ENCODE data around the gene RNF166.

Gene RNF166

GRCh38 chr16:88649924-88650748, 56.1 kb downstream of the RNF166 start:
- peak; percentile 47 for DNase-seq

DNA sequence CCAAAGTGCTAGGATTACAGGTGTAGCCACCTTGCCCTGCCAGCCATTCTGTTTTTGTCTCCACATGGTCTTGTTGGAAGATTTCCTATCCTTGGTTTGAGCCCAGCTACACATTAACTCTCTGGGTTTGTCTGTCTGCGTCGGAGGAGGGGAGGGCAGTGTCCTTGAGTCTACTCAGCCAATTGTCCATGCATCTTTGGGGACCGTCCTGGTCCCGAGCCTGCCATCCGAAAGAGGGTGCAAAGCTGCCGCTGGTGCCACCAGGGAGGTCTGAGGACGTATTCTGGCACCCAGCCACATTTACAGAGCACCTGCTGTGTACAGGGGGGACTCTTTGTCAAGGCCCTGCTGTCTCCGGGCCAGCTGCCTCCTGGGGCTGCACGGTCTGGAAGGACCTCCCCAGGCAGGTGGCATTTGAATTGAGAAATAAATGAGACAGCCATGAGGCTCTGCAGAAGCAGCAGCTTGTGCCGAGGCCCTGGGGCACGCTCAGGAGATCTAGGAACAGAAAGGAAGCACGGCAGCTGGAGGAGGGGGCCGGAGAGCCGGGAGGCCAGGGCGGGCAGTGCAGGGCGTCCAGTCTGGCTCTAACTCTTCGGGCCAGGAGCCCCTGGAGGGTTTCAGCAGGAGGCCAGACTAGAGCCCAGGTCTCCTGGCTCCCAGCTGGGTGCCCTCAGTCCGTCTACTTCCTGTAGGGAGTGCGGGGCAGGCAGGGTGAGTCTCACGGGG, 56.8 kb downstream of the RNF166 start:
- no peak for DNase-seq

DNA sequence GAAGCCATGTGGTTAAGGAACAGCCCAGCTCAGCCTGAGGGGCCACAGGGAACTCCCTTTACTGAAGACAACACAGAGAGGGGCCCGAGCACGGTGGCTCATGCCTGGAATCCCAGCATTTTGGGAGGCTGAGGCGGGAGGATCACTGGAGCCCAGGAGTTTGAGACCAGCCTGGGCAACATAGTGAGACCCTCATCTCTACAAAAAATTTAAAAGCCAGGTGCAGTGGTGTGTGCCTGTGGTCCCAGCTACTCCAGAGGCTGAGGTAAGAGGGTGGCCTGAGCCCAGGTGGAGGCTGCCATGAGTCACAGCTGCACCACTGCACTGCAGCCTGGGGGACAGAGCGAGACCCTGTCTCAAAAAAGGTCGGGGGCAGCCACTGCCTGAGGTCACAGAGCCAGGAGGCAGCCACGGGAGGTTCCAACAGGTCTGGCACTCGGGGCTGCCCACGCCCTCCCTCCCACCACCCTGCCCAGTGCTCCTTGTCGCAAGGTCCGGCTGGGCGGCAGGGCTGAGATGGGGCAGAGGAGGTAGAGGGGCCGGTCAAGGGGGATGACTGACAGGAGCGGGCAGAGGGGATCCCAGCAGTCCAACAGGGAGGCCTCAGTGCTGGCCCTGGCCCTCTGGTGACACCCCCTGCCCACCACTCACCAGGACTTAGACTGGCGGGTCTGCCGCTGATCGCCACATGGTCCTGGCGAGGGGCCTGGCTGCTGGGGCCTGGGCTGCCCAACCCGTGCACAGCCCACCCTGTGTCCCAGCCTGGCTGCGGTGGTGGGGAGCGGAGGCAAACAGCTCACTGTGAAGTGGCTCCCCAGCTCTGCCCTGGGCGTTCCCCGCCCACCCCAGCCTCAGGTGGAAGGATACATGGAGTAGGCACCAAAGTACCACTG, 58.8 kb downstream of the RNF166 start:
- no peak for DNase-seq

Measured in CD4-positive, alpha-beta T cell treated with Interleukin-17A for 1 hour (primary cell).